SK-N-SH treated with all-trans-retinoic acid at 6 μM for 48 hours (cell line): Measurements from ENCODE around the gene SMYD3.

Experiments used
- OSR1 ChIP-seq: fragments of 250-450 bp; sonication (Bioruptor Pico); IDR thresholded peaks from 2 replicates; pipeline ENCODE4 v1.8.0; 2022; ENCODE audit warnings: moderate library complexity, mild to moderate bottlenecking, inconsistent platforms
- RARB ChIP-seq: fragments of 250-450 bp; sonication (Bioruptor Pico); IDR thresholded peaks from 2 replicates; pipeline ENCODE4 v1.8.0; 2021; ENCODE audit warnings: mild to moderate bottlenecking, moderate library complexity

GRCh38 chr1:246292571-246292970 lies 214.5 kb downstream of the SMYD3 start:
- no peak for TF ChIP-seq RARB (CRISPR knock-in tag)
- no peak for TF ChIP-seq OSR1 (CRISPR knock-in tag)
